Fibroblast of upper back skin (primary cell): ENCODE results near the gene CNTN5.
"Not testable (repeated sequence)": the region's sequence is repeated elsewhere in the genome, so short reads cannot be mapped to it uniquely, and the experiment has no call there.

ENCODE experiments used
- DNase-seq: peaks from one replicate; pipeline ENCODE4 v3.0.0-alpha.2; 2013

Gene CNTN5

GRCh38 chr11:99812516-99812915 lies 791.8 kb downstream of the CNTN5 start:
- DNase-seq = no peak

- no peak for DNase-seq
These were observed 793.3 kb downstream of the CNTN5 start for GRCh38 chr11:99814021-99814420.

DNA sequence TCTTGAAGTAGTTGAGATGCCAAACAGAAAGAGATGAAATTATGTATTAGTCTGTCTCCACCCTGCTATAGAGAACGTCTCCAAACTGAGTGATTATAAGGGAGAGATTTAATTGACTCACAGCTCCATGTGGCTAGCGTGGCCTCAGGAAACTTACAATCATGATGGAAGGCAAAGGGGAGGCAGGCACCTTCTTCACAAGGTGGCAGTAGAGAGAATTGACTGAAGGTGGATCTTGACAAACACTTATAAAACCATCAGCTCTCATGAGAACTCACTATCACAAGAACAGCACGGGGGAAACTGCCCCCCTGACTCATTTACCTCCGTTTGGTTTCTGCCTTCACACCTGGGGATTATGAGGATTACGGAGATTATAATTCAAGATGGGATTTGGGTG lies 794.0 kb downstream of the CNTN5 start:
- DNase-seq = no peak

GRCh38 chr11:99818991-99819390 lies 798.2 kb downstream of the CNTN5 start:
- DNase-seq = no peak

DNA sequence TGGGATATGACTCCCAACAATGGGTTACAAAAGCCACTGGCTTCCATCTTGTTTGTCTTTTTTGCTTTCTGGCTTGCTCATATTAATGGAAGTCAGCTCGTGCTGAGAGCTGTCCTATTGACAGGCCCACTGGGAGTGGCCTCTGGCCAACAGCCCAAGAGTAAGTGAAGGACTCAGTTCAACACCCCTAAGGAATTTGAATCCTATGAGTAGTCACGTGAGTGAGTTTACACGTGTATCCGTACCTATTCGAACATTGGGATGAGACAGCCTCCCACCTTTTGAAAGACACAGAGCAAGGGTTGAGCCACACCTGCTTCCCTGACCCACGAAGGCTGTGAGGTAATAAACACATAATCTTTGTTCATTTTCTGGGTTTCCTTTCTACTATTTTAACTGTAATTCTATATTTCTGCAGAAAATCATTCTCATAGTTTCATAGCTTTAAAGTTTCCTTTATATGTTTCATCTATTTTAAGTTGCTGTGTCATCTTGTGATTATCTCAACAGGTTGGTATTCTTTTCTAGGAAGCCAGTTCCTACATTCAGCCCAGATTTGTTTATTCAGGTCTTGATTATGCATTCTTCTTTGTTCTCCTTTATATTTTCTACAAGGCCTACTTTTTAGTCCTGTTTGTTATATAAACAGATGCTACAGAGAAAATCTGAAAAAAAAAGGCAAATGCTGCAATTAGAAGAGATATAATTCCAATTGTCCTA lies 802.3 kb downstream of the CNTN5 start:
- DNase-seq = no peak

DNA sequence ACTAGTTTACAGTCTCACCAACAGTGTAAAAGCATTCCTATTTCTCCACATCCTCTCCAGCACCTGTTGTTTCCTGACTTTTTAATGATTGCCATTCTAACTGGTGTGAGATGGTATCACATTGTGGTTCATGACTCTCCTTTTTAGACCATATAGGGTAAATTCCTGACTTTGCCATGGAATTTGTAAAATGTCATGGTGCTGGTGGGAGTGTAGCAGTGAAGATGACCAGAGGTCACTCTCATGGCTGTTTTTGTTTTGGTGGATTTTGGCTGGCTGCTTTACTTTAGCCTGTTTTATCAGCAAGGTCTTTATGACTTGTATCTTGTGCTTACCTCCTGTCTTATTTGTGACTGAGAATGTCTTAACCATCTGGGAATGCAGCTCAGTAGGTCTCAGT lies 816.0 kb downstream of the CNTN5 start:
- DNase-seq = not testable (repeated sequence)

GRCh38 chr11:99841885-99842284 lies 821.1 kb downstream of the CNTN5 start:
- DNase-seq = no peak

- DNase-seq = no peak
These were observed 845.2 kb downstream of the CNTN5 start for GRCh38 chr11:99865951-99866350.

DNA sequence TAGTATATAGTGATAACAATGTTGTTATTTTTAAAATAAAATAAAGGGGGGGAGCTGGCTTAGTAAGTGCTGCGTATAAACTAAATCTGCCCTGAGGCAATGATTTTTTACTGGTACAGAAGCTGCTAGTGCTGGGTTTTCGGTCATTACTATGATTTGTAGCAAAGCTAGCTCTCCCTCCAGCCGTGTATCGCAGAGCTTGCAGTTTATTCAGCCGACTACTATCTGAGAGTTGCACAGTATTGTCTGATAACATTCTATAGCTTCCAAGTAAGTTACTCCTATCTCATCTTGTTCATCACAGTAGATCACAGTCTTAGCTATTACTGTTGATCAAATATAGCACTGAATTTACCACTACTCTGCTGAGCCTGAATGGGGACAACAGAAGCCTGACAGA lies 860.9 kb downstream of the CNTN5 start:
- no peak for DNase-seq

GRCh38 chr11:99884750-99885149 lies 864.0 kb downstream of the CNTN5 start:
- no peak for DNase-seq

GRCh38 chr11:99887481-99887880 lies 866.7 kb downstream of the CNTN5 start:
- no peak for DNase-seq

- no peak for DNase-seq
These were observed 873.1 kb downstream of the CNTN5 start for GRCh38 chr11:99893811-99894210.

DNA sequence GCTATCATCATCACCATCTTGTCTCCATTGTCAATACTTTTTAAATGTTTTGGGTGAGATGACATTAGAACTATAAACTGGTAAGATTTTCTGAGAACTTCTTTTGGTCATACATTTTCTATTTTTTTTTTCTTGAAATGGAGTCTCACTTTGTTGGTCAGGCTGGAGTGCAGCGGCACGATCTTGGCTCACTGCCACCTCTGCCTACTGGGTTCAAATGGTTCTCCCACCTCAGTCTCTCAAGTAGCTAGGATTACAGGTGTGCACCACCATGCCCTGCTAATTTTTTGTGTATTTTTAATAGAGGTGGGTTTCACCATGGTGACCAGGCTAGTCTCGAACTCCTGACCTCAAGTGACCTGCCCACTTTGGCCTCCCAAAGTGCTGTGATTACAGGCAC lies 880.4 kb downstream of the CNTN5 start:
- DNase-seq = no peak

- no peak for DNase-seq
These were observed 890.4 kb downstream of the CNTN5 start for GRCh38 chr11:99911116-99911515.

GRCh38 chr11:99916078-99916477 lies 895.3 kb downstream of the CNTN5 start:
- no peak for DNase-seq

DNA sequence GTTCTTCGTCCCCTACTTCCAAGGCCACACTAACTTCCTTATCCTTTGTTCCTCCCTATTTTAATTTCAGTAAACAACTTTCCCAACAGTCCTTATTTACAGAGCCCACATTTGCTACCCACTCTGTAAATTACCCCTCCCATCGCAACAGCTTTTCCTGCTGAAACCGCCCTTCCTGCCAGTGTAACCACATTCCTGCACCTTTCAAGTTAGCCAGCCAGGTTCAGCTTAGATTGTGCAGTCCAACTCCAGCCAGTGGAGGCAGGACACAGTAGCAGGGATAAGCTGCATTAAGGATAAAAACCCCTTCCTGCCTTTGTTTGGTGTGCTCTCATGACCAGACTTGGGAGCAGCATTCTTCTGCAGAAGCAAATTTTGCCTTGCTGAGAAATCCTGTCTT lies 898.0 kb downstream of the CNTN5 start:
- no peak for DNase-seq

GRCh38 chr11:99920956-99921355 lies 900.2 kb downstream of the CNTN5 start:
- no peak for DNase-seq

DNA sequence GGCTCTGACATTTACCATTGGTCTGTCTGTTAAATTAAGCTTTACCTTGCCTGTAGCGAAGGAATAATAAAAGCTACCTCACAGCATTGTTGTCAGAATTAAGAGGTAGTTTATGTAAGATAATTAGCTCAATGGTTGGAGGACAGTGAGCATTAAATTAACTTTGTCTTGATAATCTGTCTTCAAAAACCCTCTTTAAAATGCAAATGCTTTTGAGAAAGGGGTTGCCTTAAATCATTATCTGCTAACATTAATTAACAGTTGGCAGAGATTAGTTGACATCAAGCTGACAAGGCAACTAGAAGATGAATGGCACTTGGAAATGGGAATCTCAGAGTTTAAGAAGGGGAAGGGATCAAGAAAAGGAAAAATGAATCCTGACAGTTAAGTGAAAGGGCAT lies 905.2 kb downstream of the CNTN5 start:
- DNase-seq = no peak

- DNase-seq = no peak
These were observed 911.9 kb downstream of the CNTN5 start for GRCh38 chr11:99932684-99933083.

GRCh38 chr11:99934008-99934407 lies 913.3 kb downstream of the CNTN5 start:
- peak; percentile 3 for DNase-seq

DNA sequence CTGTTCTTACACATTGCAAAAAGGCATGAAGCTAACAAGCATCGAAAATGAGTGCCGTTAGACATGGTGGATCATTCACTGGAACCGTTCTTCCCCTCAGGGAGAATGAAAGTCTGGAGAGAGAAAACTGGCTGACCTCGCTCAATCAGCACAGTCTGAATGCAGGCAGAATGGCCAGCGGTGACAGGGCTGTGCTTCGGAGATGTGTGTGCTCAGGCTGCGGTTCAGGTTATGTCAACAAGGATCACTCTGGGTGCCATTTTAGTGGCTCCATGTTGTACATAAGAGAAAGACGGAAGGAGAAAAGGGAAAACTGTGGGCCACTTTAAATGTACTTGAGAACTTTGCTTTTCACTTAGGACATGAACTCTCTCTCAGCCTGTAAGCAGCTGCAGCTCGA lies 916.6 kb downstream of the CNTN5 start:
- DNase-seq = no peak

- DNase-seq = no peak
These were observed 932.1 kb downstream of the CNTN5 start for GRCh38 chr11:99952816-99953215.

DNA sequence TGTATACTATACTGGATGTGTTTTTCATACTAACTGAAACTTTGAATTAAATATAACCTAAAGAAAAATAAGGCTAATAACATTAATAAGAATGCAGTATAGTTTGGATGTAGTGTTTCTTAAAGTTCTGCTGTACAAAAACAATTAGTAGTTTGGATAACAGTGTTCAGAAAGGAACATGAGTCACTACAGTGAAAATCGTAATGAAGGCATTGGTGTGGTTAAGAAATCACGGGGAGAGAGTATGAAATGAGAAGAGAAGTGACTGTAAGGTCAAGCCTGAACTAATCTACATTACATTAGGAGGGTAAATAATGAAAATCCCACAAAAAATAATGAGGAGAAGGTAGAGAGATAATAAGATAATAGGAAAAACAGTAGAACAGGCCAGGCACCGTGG lies 939.8 kb downstream of the CNTN5 start:
- no peak for DNase-seq

DNA sequence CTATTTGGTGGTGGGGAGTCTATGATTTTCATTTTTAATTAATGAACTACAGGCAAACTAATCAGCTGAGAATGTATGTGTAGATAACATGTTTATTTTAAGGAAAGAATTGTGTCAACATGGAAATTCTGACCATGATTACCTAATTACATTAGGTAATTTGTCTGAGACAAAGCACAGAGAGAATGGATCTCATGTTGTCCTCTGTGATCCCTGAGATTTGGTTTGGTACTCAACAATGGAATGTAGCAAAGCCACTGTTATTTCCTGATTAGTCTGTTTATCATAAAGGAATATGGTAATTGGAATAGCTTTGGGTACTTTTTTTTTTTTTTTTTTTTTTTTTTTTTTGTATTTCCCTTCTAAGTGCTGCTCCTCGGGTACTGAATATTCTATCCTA lies 947.6 kb downstream of the CNTN5 start:
- DNase-seq = no peak

GRCh38 chr11:99973993-99974392 lies 953.2 kb downstream of the CNTN5 start:
- no peak for DNase-seq

DNA sequence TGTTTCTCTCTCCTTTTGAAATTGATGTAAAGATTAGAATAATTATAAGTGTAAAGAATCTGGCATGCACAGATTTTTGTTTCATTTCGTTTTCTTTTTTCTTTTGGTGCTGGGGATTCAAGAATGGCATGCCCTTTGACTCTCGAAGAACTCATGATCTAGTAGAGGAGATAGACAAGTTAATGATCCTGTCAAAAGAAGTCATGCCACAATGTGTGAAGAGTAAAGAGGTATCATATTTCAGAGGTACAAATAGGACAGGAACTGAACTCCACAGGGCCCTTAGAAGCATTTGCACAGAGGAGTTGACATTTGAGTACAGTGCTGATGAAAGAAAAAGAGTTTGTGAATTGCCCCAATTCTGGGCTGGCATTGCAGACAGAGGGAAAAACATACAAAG lies 958.3 kb downstream of the CNTN5 start:
- DNase-seq = no peak
